Left renal pelvis (tissue), 4 donors: Measurements from ENCODE around the gene NUMB. TPM values are rescaled to one million over a fixed set of nuclear protein-coding genes. Genes with fewer than 3 reads are reported as not detected.

Experiments used
- DNase-seq, 4 donors: peaks; one replicate each; pipeline ENCODE4 v3.0.0-alpha.2; 2013; ENCODE audit warnings: low read depth in 4 of 4, low spot score in 3 of 4
- polyA plus RNA-seq, 4 donors: library from polyadenylated mRNA; unstranded; fragments of 120-200 nt; gene quantifications; one replicate each; pipeline ENCODE4 v1.2.1, GENCODE V29; 2013; ENCODE audit not compliant: insufficient read length in 4 of 4

NUMB gene
- polyA plus RNA-seq, 4 donors: 58.9 to 109 (median 89.3) TPM

DNA sequence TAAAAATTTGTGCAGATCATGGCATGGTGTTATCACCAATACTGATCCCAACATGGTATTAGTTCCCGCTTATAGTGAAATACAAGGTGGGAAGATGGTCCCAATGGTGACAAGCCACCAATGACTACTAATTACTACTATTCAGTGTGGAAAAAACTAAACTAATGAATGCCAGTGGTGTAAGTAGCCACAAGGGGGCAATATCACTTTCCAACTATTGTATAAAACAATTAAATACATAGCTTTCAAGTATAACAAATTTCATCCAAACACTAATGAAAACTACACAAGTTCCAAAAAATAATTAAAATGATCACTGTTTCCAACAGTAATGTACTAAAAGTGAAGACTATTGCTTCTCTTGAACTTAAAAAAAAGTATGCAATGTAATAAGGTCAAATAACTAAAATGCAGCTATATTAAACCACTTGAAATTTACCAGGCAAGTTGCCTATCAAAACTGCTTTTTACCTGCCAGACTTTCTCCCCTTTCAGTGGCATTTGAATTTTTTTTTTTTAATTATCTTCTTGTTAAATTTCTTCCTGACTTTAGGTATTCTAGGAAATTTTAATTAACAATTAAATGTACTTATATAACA is 163.0 kb downstream of the NUMB start:
- DNase-seq: peak in 1 of 4 donors; percentile 16

DNA sequence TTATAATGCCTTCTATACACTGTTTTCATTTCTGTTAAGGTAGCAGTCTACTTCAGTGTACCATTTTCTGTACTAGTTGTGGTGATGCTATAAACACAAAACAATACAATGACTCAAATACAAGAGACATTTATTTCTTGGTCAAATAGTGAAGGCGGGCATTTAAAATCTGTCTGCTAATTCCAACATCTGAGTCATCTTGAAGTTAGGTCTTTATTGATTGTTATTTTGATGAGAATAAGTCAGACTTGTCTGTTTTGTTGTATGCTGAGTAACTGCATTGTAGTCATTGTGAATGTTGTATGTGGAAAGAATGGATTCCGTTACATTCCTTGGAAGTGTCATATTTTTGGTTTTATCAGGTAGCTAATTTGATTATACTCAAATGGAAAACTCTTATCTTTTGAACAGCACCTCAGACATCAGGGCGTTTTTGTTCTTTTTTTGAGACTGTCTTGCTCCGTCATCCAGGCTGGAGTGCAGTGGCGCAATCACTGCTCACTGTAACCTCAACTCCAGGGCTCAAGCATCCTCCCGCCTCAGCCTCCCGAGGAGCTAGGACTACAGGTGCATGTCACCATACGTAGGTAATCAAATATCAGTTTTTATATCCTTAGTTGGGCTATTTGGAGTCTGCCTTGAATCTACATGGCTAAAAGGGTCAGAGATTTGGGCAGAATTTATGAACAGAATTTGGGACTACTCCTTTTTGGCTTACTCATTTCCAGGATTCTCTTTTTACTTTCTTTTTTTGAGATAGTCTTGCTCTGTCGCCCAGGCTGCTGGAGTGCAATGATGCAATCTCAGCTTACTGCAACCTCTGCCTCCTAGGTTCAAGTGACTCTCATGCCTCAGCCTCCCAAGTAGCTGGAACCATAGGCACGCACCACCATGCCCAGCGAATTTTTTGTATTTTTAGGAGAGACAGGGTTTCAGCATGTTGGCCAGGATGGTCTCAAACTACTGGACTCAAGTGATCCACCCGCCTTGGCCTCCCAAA is 164.3 kb downstream of the NUMB start:
- DNase-seq: no peak

- DNase-seq: no peak
These were observed 168.1 kb downstream of the NUMB start for GRCh38 chr14:73290279-73290678.

DNA sequence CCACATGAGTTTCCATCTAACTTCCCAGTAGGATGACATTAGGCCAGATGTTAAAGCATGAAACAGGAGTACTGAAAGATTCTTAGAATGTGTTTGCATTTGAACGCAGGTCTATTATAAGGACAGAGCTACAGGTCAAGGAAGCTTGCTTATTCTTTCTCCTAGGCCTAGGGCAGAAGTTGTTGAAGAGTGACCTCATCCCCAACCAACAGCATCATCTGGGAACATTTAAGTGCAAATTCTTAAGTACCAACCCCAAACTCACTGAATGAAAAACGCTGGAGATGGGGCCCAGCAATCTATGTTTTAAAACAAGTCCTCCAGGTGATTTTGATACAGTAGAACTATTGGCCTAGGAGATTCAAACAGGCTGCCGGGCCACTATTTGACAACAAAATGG is 168.6 kb downstream of the NUMB start:
- DNase-seq: no peak

DNA sequence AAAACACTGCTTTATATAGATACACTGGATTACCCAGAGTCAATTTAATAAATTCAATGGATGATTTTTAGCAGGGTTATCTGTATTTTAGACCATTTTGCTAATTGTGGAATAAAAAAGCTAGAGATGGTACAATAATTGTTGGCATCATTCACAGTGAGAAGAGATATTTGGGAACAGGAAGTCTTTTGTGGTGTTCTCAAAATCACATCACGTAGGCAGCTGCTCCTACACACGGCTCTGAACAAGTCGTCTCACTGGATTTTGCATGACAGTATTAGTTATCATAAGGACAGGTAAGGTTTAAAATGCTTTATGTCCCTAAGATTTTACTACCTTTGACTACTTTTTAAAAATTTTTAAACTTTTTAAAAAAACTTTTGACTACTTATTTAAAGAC is 169.0 kb downstream of the NUMB start:
- no peak for DNase-seq

- no peak for DNase-seq
These were observed 171.3 kb downstream of the NUMB start for GRCh38 chr14:73287071-73287470.

GRCh38 chr14:73286598-73286997 is 171.7 kb downstream of the NUMB start:
- no peak for DNase-seq

- no peak for DNase-seq
These were observed 172.4 kb downstream of the NUMB start for GRCh38 chr14:73285979-73286378.

GRCh38 chr14:73283608-73284379 is 174.6 kb downstream of the NUMB start:
- DNase-seq: peak in 1 of 4 donors; percentile 10

DNA sequence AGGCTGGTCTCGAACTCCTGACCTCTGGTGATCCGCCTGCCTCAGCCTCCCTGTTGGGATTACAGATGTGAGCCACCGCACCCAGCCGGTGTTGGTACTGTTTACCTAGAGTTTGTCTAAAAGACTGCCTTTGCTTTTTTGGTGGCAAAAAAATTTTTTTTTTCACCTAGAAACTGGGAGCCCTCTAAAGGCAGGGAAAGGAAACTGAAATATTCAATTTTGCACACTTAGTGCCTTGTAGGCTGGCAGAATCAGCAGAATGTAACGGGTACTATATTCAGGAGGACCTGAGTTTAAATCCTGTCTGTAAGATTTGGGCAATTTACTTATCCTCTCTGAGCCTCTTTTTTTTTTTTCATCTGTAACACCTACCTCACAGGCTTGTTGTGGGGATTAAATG is 177.4 kb downstream of the NUMB start:
- DNase-seq: no peak

DNA sequence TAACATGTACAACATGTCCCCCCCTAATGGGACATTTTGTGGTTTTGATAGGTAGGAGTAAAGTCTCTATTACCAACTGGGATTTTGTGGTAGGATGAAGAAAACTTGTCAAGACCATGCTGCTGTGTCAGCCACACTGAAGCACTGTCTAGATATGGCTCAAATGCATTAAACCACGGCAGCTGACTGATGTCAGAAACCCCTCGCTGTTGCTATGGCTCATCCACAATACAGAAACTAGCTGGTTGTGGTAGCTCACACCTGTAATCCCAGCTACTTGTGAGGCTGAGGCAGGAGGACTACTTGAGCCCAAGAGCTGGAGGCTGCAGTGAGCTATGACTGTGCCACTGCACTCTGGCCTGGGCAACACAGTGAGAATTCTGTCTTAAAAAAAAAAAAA is 181.0 kb downstream of the NUMB start:
- DNase-seq: no peak

DNA sequence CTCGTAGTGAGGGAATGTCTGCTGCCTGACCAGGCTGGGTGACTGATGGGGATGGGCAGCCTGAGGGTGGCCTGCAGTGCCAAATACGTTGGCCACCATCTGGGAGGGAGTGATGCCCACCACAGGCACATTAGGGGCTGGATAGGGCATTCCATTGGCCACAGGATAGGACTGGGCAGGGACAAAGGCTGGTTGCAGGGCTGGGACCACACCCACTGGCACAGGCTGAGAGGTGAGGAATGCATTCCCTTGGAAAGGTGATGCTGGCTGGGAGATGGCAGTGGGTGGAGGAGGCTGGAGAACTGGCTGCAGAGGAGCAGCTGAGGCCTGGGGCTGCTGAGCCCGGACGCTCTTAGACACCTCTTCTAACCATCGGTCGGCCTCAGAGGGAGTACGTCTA is 181.5 kb downstream of the NUMB start:
- DNase-seq: no peak

DNA sequence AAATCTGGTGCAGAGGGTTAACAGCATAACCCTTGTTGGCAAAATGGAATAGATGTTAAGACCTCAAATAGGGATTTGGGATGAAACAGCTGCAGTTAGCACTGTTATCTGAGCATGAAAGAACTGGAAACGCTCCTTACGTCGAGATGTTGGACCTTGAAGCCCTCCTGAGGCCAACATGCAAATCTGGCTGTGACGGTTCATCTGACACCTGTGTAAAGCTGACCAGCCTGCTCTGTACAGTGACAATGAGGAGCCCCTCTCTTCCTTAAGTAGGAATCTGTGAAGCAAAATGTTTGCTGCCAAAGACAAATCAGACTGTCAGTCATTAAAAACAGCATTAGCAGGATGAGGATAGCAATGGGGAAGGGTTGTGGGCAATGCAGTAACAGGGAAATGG is 184.5 kb downstream of the NUMB start:
- DNase-seq: no peak

DNA sequence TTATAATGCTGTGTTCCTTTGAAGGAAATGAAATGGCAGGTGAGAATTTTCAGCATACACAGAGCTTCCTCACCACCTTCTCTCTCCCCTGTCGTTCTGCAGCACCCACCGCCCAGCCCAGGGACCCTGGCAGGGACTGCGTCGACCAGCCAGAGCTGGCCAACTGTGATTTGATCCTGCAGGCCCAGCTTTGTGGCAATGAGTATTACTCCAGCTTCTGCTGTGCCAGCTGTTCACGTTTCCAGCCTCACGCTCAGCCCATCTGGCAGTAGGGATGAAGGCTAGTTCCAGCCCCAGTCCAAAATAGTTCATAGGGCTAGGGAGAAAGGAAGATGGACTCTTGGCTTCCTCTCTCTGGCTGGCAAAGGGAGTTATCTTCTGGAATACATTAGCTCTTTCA is 186.0 kb downstream of the NUMB start:
- no peak for DNase-seq

DNA sequence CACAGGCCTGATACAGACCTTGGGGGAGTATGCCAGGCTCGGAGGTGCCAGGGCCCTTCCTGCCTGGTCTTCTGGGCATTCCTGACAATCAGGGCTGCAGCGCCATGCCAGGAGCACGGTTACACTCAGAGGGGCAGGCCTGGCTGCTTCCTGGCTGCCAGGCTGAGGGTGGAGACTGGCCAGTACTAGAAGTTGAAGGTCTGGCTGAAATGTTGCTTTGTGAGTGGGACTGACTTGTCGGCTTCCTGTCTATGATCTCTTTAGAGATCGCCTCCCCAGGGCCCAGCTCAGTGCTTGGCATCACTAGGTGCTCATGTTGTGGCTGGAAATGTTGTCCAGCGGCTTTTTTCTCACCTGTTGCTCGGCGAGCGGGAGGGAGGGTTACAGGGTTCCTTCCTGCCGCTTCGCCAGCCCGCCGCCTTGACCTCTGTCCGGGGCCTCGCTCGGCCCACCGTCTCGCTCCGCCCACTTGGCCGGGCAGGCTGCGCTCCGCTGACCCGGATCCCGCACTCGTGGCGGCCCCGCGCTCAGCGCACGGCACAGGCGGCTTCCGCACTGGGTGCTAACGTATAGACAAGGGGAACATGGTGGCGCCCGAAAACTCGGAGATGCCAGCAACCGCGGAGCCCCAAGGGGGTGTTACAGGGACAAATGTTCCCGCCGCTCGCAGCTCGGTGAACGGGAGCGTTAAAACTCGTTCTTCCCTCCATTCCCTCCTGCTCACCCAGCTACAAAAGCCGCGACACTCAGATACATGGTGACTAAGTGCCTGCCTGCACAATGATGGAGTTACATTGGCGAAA is 188.4 kb downstream of the NUMB start:
- DNase-seq: peak in 2 of 4 donors; percentile 8 to 28

DNA sequence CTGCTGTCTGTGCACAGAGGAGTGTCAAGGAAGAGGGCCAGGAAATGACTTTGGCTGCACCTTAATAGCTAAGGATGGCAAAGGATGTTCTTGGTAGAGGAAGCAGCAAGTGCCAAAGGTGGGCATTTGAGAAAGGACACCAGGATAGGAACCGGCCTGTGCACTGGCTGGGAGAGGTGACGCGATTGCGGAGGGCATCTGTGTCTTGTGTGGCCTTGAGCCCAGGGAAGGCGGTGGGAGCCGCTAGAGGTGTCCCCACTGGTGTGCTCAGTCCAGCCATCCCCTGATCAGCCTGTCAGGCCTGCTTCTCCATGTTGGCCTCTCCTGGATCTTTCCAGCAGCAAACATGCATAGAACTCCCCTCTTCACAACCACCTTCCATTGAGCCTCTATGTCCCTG is 190.9 kb downstream of the NUMB start:
- no peak for DNase-seq

DNA sequence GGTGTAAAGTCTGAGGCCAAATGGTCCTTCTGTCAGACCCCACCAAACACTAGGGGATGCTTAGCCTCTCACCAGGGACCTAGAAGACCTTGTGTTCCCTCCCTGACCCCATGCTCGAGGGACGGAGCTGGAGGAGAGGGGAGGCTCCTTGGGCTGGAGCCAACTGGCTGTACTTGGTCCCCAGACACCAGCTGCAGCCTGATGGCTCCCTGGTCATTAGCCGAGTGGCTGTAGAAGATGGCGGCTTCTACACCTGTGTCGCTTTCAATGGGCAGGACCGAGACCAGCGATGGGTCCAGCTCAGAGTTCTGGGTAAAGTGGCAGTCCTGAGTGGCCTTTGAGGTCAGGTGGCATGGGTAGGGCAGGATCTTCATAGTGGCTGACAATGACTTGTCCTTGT is 192.0 kb downstream of the NUMB start:
- no peak for DNase-seq

DNA sequence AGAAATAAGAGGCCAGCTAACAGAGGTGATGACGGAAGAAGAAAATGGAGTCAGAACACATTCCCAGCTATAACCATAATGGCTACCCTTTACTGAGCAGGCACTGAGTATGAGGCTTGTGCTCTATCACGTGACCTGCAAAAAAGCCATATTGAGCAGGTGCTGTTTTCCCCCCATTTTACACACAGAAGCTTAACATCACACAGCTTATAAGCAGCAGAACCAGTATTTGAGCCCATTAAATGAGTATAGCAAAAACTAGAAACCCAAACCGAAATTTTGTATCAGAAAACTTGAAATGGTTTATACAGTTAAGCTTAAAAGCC is 192.7 kb downstream of the NUMB start:
- DNase-seq: no peak

DNA sequence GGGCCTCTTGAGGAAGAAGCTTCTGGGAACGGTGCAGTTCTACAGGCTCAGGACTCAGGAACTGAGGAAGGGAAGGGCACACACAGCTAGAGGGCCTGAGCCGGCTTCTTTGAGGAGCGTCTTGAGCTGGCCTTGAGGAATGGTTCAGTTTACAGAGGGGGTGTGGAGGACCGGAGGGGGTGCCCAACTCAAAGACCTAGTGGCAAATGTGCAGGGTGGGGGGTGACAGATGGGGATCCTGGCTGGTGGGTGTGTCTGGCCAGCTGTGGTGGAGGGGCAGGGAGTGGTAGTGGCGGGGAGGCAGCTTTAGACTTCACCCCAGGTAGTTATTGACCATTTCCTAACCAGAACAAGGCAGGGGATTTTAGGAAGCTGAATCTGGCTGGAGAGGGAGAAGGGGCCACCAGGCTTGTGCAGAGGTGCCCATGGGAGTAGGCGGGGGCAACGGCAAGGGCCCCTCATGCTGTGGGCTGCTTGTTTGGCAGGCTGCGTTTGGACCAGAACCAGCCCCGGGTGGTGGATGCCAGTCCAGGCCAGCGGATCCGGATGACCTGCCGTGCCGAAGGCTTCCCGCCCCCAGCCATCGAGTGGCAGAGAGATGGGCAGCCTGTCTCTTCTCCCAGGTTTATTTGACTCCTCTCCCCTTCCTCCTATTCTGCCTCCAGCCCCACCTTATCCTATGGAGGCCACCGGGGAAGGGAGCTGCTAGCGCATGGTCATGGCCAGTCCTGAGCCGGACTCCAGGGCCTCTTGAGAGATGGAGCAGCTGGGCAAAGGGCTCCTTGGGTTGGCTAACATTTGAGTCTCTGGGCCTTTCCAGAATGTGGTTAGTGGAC is 193.2 kb downstream of the NUMB start:
- no peak for DNase-seq
